ENCODE measurements around the gene LRRN2. TPM values are rescaled to one million over a fixed set of nuclear protein-coding genes. Genes with fewer than 3 reads are reported as not detected.

The LRRN2 gene
- total and polyA plus RNA-seq, 4 donors, result 0.97 to 4.4 (median 1.2) TPM

DNA sequence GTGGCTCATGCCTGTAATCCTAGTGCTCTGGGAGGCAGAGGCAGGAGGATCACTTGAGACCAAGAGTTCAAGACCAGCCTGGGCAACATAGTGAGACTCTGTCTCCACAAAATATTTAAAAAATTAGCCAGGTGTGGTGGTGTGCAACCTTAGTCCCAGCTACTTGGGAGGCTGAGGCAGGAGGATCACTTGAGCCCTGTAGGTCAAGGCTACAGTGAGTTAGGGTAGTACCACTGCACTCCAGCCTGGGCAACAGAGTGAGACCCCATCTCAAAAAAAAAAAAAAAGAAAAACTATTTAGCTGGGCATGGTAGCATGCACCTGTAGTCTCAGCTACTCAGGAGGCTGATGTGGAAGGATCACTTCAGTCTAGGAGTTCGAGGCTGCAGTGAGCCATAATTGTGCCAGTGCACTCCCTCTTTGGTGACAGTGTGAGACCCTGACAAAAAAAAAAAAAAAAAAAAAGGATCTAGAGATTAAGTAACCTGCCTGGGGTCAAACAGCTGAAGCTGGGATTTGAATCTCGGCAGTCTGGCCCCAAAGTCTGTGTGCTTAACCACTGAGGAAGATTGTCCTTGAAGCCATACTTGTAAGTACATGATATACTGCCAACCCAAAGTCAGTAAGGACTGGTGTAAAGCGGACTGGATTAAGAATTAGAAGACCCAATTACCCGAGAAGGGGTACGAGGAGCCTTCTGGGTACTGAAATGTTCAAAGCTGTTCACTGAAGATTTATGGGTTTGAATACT is 31.8 kb downstream of the LRRN2 start:
- H3K9me3 ChIP-seq (ENCODE audit: control insufficient read depth in 4 of 4, insufficient read depth in 3 of 4, low read length in 3 of 4), result no peaks in the 10 kb centered on the region
- no peak for DNase-seq
- no peak for ATAC-seq (ENCODE audit: insufficient read depth, low FRiP score)
- H3K4me1 ChIP-seq (ENCODE audit: control insufficient read depth in 5 of 5, insufficient read depth in 5 of 5, low read length in 5 of 5), result no peaks in the 10 kb centered on the region
- no peak overlapping the region for H3K27ac ChIP-seq (ENCODE audit: low read depth in 1 of 2, low read length in 1 of 2)
- H3K4me3 ChIP-seq, result no peak overlapping the region
- H3K9ac ChIP-seq (ENCODE audit: insufficient read depth in 1 of 2, low read length in 2 of 2), result no peak overlapping the region
- TF ChIP-seq, protein P1, sequence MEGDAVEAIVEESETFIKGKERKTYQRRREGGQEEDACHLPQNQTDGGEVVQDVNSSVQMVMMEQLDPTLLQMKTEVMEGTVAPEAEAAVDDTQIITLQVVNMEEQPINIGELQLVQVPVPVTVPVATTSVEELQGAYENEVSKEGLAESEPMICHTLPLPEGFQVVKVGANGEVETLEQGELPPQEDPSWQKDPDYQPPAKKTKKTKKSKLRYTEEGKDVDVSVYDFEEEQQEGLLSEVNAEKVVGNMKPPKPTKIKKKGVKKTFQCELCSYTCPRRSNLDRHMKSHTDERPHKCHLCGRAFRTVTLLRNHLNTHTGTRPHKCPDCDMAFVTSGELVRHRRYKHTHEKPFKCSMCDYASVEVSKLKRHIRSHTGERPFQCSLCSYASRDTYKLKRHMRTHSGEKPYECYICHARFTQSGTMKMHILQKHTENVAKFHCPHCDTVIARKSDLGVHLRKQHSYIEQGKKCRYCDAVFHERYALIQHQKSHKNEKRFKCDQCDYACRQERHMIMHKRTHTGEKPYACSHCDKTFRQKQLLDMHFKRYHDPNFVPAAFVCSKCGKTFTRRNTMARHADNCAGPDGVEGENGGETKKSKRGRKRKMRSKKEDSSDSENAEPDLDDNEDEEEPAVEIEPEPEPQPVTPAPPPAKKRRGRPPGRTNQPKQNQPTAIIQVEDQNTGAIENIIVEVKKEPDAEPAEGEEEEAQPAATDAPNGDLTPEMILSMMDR (IDR thresholded peaks at IDR 0.05; ENCODE audit: control extremely low read depth, extremely low read depth), result no peak
- no peaks in the 10 kb centered on the region for H3K36me3 ChIP-seq (ENCODE audit: control insufficient read depth in 4 of 4, insufficient read depth in 4 of 4, low read length in 4 of 4)
- peaks cover 2 to 18% (median 13%) of the 10 kb centered on the region in 3 donors for H3K27me3 ChIP-seq (ENCODE audit: control insufficient read depth in 3 of 3, insufficient read depth in 3 of 3, low read length in 2 of 3)
- WGBS, 2 donors, result 86 to 89% methylated on average over 5 of the region's 5 CpGs

DNA sequence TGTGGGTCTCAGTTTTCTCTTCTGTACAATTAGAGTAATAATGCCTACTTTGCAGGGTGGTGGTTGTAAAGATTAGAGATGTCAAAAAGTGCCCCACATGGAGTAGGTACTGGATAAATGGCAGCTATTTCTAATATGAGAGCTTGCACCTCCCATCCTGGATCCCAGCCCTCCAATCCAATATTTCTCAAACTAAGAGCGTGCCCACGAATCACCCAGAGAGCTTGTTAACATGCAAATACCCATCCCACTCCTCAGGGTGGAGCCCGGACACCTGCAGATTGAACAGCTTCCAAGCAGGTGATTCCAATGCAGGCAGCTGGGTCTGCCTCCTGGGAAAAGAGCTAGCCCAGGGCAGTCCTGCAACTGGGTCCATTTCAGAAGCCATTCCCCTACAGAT is 33.0 kb downstream of the LRRN2 start:
- no peak overlapping the region for H3K27ac ChIP-seq (ENCODE audit: low read depth in 1 of 2, low read length in 1 of 2)
- H3K36me3 ChIP-seq (ENCODE audit: control insufficient read depth in 4 of 4, insufficient read depth in 4 of 4, low read length in 4 of 4), result no peaks in the 10 kb centered on the region
- DNase-seq, result no peak
- no peak overlapping the region for H3K9ac ChIP-seq (ENCODE audit: insufficient read depth in 1 of 2, low read length in 2 of 2)
- TF ChIP-seq, protein P1 (IDR thresholded peaks at IDR 0.05; ENCODE audit: control extremely low read depth, extremely low read depth), result no peak
- no peak overlapping the region for H3K4me3 ChIP-seq
- peaks cover 2 to 18% (median 13%) of the 10 kb centered on the region in 3 donors for H3K27me3 ChIP-seq (ENCODE audit: control insufficient read depth in 3 of 3, insufficient read depth in 3 of 3, low read length in 2 of 3)
- no peak for ATAC-seq (ENCODE audit: insufficient read depth, low FRiP score)
- no peaks in the 10 kb centered on the region for H3K9me3 ChIP-seq (ENCODE audit: control insufficient read depth in 4 of 4, insufficient read depth in 3 of 4, low read length in 3 of 4)
- no peaks in the 10 kb centered on the region for H3K4me1 ChIP-seq (ENCODE audit: control insufficient read depth in 5 of 5, insufficient read depth in 5 of 5, low read length in 5 of 5)
- 56 to 64% methylated on average over 3 of the region's 3 CpGs for WGBS, 2 donors

DNA sequence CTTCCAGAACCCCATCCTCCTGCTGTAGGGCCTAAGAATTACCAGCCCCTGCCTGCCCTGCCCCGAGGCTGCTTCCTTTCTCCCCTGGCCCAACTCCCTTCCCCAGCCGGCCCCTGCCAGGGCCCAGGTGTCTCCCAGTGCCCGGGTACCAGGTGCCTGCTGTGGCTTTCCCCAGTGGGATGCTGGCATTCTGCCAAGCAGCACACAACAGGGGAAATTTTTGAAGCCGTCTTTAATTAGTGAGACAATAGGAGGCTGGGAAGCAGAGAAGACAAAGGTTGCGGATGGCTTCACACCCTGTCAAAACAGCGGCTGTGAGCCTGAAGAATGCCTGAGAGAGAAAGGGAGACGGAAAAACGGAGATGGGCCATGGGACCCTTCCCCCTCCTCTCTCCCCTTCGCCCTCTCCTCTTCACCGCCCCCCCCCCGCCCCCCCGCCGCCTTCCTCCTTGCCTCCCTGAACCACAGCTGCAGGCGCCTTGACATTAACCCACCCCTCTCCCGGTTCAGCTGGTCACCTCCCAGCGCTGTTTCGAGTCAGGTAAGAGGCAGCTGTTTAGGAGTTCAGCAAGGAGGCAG is 33.6 kb downstream of the LRRN2 start:
- no peak for DNase-seq
- TF ChIP-seq, protein P1 (IDR thresholded peaks at IDR 0.05; ENCODE audit: control extremely low read depth, extremely low read depth), result no peak
- no peak for ATAC-seq (ENCODE audit: insufficient read depth, low FRiP score)

More for the DNA sequence above, 33.6 kb downstream of the LRRN2 start:
- no peak overlapping the region for H3K27ac ChIP-seq (ENCODE audit: low read depth in 1 of 2, low read length in 1 of 2)
- no peak overlapping the region for H3K9ac ChIP-seq (ENCODE audit: insufficient read depth in 1 of 2, low read length in 2 of 2)
- H3K4me1 ChIP-seq (ENCODE audit: control insufficient read depth in 5 of 5, insufficient read depth in 5 of 5, low read length in 5 of 5), result no peaks in the 10 kb centered on the region
- H3K36me3 ChIP-seq (ENCODE audit: control insufficient read depth in 4 of 4, insufficient read depth in 4 of 4, low read length in 4 of 4), result no peaks in the 10 kb centered on the region
- no peaks in the 10 kb centered on the region for H3K9me3 ChIP-seq (ENCODE audit: control insufficient read depth in 4 of 4, insufficient read depth in 3 of 4, low read length in 3 of 4)
- H3K4me3 ChIP-seq, result no peak overlapping the region
- WGBS, 2 donors, result 22 to 24% methylated on average over 12 to 14 of the region's 17 CpGs
- peaks cover 2 to 18% (median 13%) of the 10 kb centered on the region in 3 donors for H3K27me3 ChIP-seq (ENCODE audit: control insufficient read depth in 3 of 3, insufficient read depth in 3 of 3, low read length in 2 of 3)
